Left renal cortex interstitium (tissue), 4 donors: Measurements from ENCODE around the gene DCST2. TPM values are rescaled to one million over a fixed set of nuclear protein-coding genes. Genes with fewer than 3 reads are reported as not detected.

Experiments used
- DNase-seq, 4 donors: peaks; one replicate each; pipeline ENCODE4 v3.0.0-alpha.2; 2013; ENCODE audit warnings: low read depth in 4 of 4, low spot score in 2 of 4, missing footprints in 1 of 4
- polyA plus RNA-seq, 4 donors: library from polyadenylated mRNA; unstranded; fragments of 120-200 nt; gene quantifications; one replicate each; pipeline ENCODE4 v1.2.1, GENCODE V29; 2013; ENCODE audit not compliant: insufficient read length in 4 of 4

The DCST2 gene
- polyA plus RNA-seq, 4 donors, result 1.1 to 2.5 (median 1.9) TPM

DNA sequence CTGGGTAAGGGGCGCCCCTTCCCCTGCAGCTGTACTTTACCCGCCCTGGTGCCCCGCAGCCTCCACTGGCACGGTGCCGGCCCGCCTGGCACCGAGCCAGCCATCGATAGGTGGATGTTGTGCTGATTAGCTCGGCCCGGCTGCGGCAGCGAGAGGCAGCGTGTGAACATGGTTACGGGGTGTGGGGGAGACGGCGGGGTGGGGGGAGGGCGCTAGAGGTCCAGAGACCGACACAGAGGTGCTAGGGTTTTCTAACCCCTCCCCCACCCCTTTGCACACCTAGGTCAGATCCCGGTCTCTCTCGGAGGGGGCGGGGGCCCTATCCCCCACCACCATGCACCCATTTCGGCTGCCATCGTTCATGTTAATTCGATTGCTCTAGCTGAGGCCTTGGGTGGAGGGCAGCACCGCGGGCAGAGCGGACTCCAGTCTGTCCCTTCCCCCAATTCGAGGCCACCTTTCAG lies 36.6 kb upstream of the DCST2 start:
- no peak for DNase-seq

DNA sequence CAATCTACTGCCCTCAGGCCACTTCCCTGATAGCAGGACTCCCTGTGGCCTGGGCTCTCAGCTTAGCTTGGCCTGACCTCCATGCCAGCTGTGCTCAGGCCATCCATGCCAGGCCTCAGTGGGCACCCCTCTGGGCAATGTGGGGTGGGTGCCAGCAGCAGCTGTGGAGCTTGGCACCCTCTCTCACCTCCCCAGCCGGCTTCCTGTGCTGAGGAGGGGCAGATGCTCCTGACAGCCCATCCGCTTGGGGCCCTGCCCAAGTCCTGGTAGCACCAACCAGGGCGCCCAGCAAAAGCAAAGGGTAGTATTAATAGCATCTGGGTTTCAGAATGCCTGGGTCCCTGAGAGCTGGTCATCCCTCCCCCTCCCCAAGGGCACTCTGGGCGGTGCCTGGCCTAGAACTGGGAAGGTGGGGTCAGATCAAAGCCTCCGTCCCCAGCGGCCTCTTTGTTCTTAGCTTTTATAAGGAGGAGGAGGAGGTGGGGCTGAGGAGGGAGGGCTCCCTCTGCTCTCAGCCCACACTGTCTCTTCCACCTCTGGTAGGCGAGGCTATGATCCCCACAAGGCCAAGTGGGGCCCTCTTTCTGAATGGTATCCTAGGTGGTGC lies 36.1 kb upstream of the DCST2 start:
- no peak for DNase-seq

DNA sequence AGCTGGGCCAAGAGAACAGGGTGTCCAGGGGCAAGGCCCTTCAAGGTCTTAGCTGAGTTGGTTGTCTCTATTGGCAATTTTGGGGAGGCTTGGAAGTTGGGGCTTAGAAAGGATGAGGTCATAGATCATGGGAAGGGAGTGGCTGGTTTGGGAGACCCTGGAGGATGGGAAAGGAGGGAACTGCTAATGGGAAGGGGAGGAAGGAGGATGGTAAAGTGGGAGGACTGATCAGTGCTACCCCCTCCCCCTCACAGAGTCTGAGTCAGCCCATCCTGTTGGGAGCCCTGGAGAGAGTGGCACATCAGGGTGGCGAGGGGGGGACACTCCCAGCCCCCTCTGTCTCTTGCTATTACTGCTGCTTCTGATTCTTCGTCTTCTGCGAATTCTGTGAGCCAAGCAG lies 35.0 kb upstream of the DCST2 start:
- DNase-seq, result no peak

DNA sequence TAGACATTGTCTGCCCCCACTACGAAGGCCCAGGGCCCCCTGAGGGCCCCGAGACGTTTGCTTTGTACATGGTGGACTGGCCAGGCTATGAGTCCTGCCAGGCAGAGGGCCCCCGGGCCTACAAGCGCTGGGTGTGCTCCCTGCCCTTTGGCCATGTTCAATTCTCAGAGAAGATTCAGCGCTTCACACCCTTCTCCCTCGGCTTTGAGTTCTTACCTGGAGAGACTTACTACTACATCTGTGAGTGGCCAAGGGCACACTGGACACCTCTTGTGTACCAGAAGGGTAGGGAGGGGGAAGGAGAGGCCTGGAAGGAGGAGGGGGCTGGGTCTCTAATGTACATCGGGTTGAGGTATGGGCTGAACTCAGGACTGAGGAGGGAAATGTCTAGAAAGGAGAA lies 33.2 kb upstream of the DCST2 start:
- DNase-seq, result no peak

GRCh38 chr1:155064832-155065429 lies 31.4 kb upstream of the DCST2 start:
- no peak for DNase-seq

GRCh38 chr1:155064111-155064831 lies 30.7 kb upstream of the DCST2 start:
- no peak for DNase-seq

DNA sequence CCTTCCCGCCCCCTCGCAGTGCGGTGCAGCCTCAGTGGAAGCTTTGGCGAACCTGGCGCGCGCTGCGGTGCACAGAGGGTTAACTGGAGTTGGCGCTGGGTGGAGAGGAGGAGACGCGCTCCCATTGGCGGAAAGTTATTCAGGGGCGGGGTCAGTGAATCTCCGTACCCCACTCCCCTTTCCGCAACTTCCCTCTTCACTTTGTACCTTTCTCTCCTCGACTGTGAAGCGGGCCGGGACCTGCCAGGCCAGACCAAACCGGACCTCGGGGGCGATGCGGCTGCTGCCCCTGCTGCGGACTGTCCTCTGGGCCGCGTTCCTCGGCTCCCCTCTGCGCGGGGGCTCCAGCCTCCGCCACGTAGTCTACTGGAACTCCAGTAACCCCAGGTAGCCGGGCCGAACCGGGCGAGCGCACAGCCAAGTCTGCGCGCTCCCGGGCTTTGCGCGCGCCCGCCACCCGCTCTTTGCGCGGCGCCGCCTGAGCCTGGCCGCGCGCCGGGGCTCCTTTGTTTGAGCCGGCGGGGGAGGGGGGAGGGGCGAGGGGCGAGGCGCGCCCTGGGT lies 30.0 kb upstream of the DCST2 start, which contains the start of gene EFNA4:
Gene EFNA4 (plus strand): TSS at position 191 of the 561 bp plus-strand sequence. CDS start 84 bp downstream, at position 275.
- DNase-seq, result no peak

DNA sequence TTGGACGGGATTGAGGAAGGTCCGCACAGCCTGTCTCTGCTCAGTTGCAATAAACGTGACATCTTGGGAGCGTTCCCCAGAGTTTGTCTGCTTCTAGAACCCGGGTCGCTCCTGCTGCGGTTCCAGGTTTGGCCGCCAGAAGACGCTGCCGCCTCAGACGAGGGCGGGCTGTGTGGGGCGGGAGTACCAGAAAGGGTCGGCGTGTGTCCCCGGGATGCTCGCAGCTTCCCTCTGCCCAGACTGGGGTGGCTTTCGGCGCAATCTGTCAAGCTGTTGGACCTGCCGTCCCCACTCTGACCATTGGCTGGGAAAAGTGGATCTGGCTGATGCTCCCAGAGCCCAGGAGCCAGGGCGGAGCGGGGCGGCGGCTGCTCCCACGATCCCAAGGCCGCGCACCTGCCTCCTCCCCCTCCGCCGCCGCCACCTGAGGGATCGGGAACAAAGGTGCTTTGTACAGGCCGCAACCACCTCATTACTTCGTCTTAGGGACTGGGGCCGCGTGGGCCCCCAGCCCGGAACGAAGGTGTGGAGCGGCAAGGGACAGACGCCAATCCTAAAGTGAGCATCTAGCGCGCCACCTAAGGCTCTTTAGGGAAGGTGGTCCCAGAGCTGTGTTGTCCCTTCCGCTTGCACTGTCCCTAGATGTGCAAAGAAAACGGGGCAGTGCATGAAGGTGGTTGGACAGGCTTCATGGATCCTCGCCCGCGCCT lies 29.3 kb upstream of the DCST2 start:
- DNase-seq, result no peak

- no peak for DNase-seq
Measured at GRCh38 chr1:155062151-155062686, 28.6 kb upstream of the DCST2 start.

GRCh38 chr1:155061381-155062150 lies 28.0 kb upstream of the DCST2 start:
- DNase-seq, result no peak

- no peak for DNase-seq
Measured at GRCh38 chr1:155060736-155061135, 27.2 kb upstream of the DCST2 start.

DNA sequence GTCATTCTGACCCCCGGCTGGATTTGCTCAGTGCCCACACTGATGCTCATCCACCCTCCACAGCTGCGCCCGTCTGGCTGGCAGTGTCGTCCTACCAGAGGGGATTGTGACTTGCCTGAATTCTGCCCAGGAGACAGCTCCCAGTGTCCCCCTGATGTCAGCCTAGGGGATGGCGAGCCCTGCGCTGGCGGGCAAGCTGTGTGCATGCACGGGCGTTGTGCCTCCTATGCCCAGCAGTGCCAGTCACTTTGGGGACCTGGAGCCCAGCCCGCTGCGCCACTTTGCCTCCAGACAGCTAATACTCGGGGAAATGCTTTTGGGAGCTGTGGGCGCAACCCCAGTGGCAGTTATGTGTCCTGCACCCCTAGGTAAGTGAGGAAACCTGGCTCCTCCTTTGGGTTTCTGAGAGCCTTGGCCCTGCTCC lies 24.2 kb upstream of the DCST2 start:
- DNase-seq, result no peak

DNA sequence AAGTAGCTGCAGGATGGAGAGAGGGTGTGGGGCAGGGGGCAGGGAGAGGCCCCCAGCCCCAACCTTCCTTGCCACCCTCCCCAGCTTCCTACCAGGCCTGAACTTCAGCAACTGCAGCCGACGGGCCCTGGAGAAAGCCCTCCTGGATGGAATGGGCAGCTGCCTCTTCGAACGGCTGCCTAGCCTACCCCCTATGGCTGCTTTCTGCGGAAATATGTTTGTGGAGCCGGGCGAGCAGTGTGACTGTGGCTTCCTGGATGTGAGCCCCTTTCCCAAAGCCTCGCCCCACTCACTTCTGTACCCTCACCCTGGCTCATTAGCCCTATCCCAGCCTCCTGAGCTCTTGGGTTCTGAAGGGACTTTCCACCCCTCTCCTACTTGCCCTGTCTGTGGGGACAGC lies 23.5 kb upstream of the DCST2 start:
- DNase-seq, result no peak

- DNase-seq, result no peak
Measured at GRCh38 chr1:155053531-155054105, 20.0 kb upstream of the DCST2 start.

DNA sequence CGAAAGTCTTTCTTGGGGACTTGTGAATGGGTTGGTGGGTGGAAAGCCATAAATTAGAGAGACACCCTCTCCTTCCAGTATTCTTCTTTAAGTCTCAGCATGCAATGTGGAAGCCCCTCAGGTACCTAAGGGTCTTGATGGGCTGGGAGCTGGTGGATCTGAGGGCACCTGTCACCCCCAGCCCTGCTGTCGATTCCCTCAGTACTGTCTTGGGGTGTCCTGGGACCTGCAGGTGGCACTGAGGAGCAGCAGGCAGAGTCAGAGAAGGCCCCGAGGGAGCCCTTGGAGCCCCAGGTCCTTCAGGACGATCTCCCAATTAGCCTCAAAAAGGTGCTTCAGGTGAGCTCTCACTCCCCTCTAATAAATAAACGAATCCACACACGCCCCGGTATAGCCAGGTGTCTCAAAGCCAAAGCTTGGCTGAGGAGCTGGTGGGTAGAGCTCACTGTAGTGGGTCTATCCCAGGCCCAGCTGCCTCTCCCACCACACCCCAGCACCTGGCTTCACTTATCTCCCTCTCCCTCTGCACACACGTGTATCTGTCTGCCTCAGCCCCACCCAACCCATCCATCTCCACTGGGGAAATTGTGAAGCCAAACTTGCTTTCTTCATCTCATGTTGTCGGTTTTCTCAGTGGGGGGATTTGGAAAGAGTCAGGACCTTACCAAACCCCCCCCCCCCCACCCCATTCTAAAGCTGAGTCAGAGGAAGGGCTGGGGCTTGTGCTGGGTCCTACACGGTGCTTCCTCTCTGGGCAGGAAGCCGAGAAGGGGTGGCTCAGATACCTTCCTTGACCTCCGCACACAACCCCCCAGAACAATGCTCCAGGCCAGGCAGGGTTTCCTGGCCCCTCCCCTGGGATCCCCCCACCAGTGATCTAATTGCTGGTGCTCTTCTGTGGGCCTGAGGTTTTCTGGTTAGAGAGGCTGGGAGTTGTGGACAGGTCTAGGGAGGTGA lies 19.1 kb upstream of the DCST2 start:
- no peak for DNase-seq

- no peak for DNase-seq
Measured at GRCh38 chr1:155051777-155052398, 18.3 kb upstream of the DCST2 start.

DNA sequence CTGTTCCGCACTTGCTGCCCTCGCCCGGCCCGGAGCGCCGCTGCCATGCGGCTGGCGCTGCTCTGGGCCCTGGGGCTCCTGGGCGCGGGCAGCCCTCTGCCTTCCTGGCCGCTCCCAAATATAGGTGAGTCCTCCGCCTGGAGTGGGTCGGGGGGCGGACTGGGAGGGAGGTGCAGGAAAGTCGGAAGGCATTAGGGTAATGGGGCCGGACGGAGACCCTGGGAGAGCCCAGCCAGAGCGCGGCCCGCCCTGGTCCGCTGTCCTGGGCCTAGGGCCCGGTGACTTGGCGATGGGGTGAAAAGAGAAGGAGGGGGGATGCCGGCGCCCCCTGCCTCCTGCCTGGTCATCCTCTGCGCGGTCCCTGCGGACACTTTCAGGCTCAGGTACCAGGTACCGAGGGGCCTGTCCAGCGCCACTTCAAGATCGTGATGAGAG lies 17.8 kb upstream of the DCST2 start:
- no peak for DNase-seq
